ENCODE results near the gene ZSWIM6. TPM values are rescaled to one million over a fixed set of nuclear protein-coding genes. Genes with fewer than 3 reads are reported as not detected.

ZSWIM6 gene
- total and polyA plus RNA-seq, 2 of the 4 experiments (the other 2 are of a cell fraction), result 10.8 to 14.1 TPM

DNA sequence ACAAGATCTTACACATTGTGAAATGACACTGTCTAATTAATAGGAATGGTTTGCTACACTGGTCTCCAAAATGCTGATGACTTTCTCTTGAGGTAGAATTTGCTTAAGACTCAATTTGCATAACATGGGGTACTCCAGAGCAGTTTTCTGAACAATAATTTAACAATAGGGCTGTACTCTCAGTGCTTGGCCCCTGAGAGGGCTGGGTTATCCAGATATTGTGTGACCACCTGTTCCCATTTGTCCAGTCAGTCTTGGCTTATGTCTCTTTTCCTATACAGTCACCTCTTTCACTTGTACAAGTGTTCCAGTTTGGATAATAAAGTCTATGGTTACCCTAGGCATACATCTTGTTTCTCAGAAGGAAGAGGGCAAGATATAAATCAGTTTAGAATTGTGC is 17.9 kb downstream of the ZSWIM6 start:
- Histone ChIP-seq H3K56ac (ENCODE audit: extremely low read depth, insufficient read depth, low read length) (no peak overlapping the region), H3K4me1 (ENCODE audit: control insufficient read depth, insufficient read depth, low read length) (peaks cover 10% of the 10 kb centered on the region), H3K79me1 (ENCODE audit: low read depth in 1 of 2, low read length in 2 of 2) (peaks cover 29 to 60% of the 10 kb centered on the region in 2 experiments), H3K9ac (ENCODE audit: low read depth, low read length) (no peak overlapping the region), H3K18ac (ENCODE audit: low read depth, low read length) (no peak overlapping the region), H2BK5ac (ENCODE audit: low read depth, low read length, poor library complexity, severe bottlenecking) (no peak overlapping the region), H3K4ac (ENCODE audit: low read depth, low read length) (no peak overlapping the region), H3K36me3 (ENCODE audit: control insufficient read depth, insufficient read depth, low read length) (no peaks in the 10 kb centered on the region), H2AK9ac (replicated peaks; ENCODE audit: low read depth, low read length, poor library complexity) (no peak overlapping the region), H2BK20ac (ENCODE audit: low read depth, low read length) (no peak overlapping the region), H3K14ac (replicated peaks; ENCODE audit: low read depth, low read length) (no peak overlapping the region), H2BK15ac (ENCODE audit: low read depth, low read length) (no peak overlapping the region), H2AFZ (replicated peaks; ENCODE audit: low read length, poor library complexity) (no peak overlapping the region), H4K20me1 (ENCODE audit: insufficient read depth, low read length) (peaks cover 90% of the 10 kb centered on the region), H4K8ac (ENCODE audit: low read depth in 2 of 2, low read length in 2 of 2) (no peak overlapping the region), H4K91ac (ENCODE audit: insufficient read depth, low read depth, low read length) (no peak overlapping the region), H3K27me3 (ENCODE audit: control insufficient read depth, insufficient read depth, low read length) (no peaks in the 10 kb centered on the region), H2BK120ac (ENCODE audit: low read depth, low read length) (no peak overlapping the region), H3K4me2 (ENCODE audit: low read depth, low read length) (no peak overlapping the region), H2AK5ac (ENCODE audit: low read depth, low read length) (no peak overlapping the region), H3K23ac (ENCODE audit: low read depth, low read length) (no peak overlapping the region), H3K4me3 (ENCODE audit: insufficient read depth, low read depth, low read length) (no peak overlapping the region), H3K9me3 (ENCODE audit: control insufficient read depth, insufficient read depth, low read length) (no peaks in the 10 kb centered on the region), H3K27ac (ENCODE audit: insufficient read depth, low read length) (no peak overlapping the region), H4K5ac (ENCODE audit: low read depth, low read length) (no peak overlapping the region), H3K9me1 (ENCODE audit: insufficient read depth, low read length) (peaks cover 24% of the 10 kb centered on the region)
- CTCF ChIA-PET, result no interaction called here
- in situ Hi-C loops (cut with MboI; ENCODE audit: low sequenced_read_pairs), result loop anchor here (25.0 kb wide), 1 partner anchor 462 kb away; no protein-coding TSS in a partner anchor
- POLR2A ChIA-PET (ENCODE audit: unreplicated experiment), result no interaction called here
- DNase-seq (no peak), ATAC-seq (ENCODE audit: low read depth) (no peak)
- intact Hi-C loops (cut with micrococcal nuclease), result loop anchor here (5.0 kb wide), 1 partner anchor 307 kb away; no protein-coding TSS in a partner anchor
- dilution Hi-C loops (cut with HindIII; ENCODE audit: low sequenced_read_pairs, unreplicated experiment), result no loop called here
- TF ChIP-seq SMC3 (IDR thresholded peaks at IDR 0.05; ENCODE audit: low read depth, low read length), result no peak
- TF ChIP-seq CHD1 (IDR thresholded peaks at IDR 0.05; ENCODE audit: low read depth, low read length), result no peak
- TF ChIP-seq NFE2L2 (IDR thresholded peaks at IDR 0.05; ENCODE audit: low read depth, low read length), result no peak
- TF ChIP-seq RFX5 (IDR thresholded peaks at IDR 0.05; ENCODE audit: low read depth, low read length), result no peak
- TF ChIP-seq, protein P1, sequence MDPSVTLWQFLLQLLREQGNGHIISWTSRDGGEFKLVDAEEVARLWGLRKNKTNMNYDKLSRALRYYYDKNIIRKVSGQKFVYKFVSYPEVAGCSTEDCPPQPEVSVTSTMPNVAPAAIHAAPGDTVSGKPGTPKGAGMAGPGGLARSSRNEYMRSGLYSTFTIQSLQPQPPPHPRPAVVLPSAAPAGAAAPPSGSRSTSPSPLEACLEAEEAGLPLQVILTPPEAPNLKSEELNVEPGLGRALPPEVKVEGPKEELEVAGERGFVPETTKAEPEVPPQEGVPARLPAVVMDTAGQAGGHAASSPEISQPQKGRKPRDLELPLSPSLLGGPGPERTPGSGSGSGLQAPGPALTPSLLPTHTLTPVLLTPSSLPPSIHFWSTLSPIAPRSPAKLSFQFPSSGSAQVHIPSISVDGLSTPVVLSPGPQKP (IDR thresholded peaks at IDR 0.05; ENCODE audit: borderline replicate concordance, low read depth, low read length), result no peak
- TF ChIP-seq RAD21 (IDR thresholded peaks at IDR 0.05; ENCODE audit: low read length), result no peak
- TF ChIP-seq, protein P2, sequence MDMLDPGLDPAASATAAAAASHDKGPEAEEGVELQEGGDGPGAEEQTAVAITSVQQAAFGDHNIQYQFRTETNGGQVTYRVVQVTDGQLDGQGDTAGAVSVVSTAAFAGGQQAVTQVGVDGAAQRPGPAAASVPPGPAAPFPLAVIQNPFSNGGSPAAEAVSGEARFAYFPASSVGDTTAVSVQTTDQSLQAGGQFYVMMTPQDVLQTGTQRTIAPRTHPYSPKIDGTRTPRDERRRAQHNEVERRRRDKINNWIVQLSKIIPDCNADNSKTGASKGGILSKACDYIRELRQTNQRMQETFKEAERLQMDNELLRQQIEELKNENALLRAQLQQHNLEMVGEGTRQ (IDR thresholded peaks at IDR 0.05; ENCODE audit: low read depth, low read length), result no peak
- no peak for TF ChIP-seq MAZ (IDR thresholded peaks at IDR 0.05; ENCODE audit: borderline replicate concordance, low read depth, low read length)
- no peak for TF ChIP-seq RCOR1 (IDR thresholded peaks at IDR 0.05; ENCODE audit: insufficient replicate concordance, low read length)
- TF ChIP-seq BHLHE40 (IDR thresholded peaks at IDR 0.05; ENCODE audit: low read depth, low read length), result no peak
- no peak for TF ChIP-seq MAFK (IDR thresholded peaks at IDR 0.05; ENCODE audit: low read depth, low read length)
- TF ChIP-seq, protein P3, sequence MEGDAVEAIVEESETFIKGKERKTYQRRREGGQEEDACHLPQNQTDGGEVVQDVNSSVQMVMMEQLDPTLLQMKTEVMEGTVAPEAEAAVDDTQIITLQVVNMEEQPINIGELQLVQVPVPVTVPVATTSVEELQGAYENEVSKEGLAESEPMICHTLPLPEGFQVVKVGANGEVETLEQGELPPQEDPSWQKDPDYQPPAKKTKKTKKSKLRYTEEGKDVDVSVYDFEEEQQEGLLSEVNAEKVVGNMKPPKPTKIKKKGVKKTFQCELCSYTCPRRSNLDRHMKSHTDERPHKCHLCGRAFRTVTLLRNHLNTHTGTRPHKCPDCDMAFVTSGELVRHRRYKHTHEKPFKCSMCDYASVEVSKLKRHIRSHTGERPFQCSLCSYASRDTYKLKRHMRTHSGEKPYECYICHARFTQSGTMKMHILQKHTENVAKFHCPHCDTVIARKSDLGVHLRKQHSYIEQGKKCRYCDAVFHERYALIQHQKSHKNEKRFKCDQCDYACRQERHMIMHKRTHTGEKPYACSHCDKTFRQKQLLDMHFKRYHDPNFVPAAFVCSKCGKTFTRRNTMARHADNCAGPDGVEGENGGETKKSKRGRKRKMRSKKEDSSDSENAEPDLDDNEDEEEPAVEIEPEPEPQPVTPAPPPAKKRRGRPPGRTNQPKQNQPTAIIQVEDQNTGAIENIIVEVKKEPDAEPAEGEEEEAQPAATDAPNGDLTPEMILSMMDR (conservative IDR thresholded peaks at IDR 0.05; ENCODE audit: low read depth, low read length), result no peak
- TF ChIP-seq POLR2A (IDR thresholded peaks at IDR 0.05; ENCODE audit: low read depth, low read length), result no peak
- TF ChIP-seq CEBPB (IDR thresholded peaks at IDR 0.05; ENCODE audit: low read depth, low read length), result no peak
- TF ChIP-seq MXI1 (IDR thresholded peaks at IDR 0.05; ENCODE audit: borderline replicate concordance, low read depth, low read length), result no peak
- no TSS peak for BruUV-seq (replicated peaks)
